ENCODE data around the gene TUBA1A.
"Not testable (repeated sequence)": the region's sequence is repeated elsewhere in the genome, so short reads cannot be mapped to it uniquely, and the experiment has no call there.

Gene TUBA1A

GRCh38 chr12:49188916-49189367 lies at the start of gene TUBA1A:
Gene TUBA1A (minus strand): TSS chr12:49189080. CDS start chr12:49188979, 101 bp downstream.
- in situ Hi-C loops (cut with MboI; ENCODE audit: low sequenced_read_pairs) = no loop called here

GRCh38 chr12:49236423-49236822 lies 47.5 kb upstream of the TUBA1A start:
- in situ Hi-C loops (cut with MboI; ENCODE audit: low sequenced_read_pairs) = loop anchor here (10.0 kb wide), 1 partner anchor 172 kb away; the partner anchor contains the start of genes KMT2D and RHEBL1

GRCh38 chr12:49233842-49234526 lies 45.1 kb upstream of the TUBA1A start:
- in situ Hi-C loops (cut with MboI; ENCODE audit: low sequenced_read_pairs) = loop anchor here (10.0 kb wide), 1 partner anchor 169 kb away; the partner anchor contains the start of genes KMT2D and RHEBL1

- in situ Hi-C loops (cut with MboI; ENCODE audit: low sequenced_read_pairs) = loop anchor here (10.0 kb wide), 1 partner anchor 168 kb away; the partner anchor contains the start of genes KMT2D and RHEBL1
Observed at GRCh38 chr12:49232940-49233841, 44.3 kb upstream of the TUBA1A start.

- in situ Hi-C loops (cut with MboI; ENCODE audit: low sequenced_read_pairs) = loop anchor here (10.0 kb wide), 1 partner anchor 167 kb away; the partner anchor contains the start of genes KMT2D and RHEBL1
Observed at GRCh38 chr12:49231878-49232655, 43.2 kb upstream of the TUBA1A start.

GRCh38 chr12:49230805-49231194 lies 41.9 kb upstream of the TUBA1A start:
- in situ Hi-C loops (cut with MboI; ENCODE audit: low sequenced_read_pairs) = loop anchor here (10.0 kb wide), 1 partner anchor 166 kb away; the partner anchor contains the start of genes KMT2D and RHEBL1

- in situ Hi-C loops (cut with MboI; ENCODE audit: low sequenced_read_pairs) = loop anchor here (10.0 kb wide), 1 partner anchor 165 kb away; the partner anchor contains the start of genes KMT2D and RHEBL1
Observed at GRCh38 chr12:49230176-49230804, 41.4 kb upstream of the TUBA1A start.

- in situ Hi-C loops (cut with MboI; ENCODE audit: low sequenced_read_pairs) = no loop called here
Observed at GRCh38 chr12:49228653-49229052, 39.8 kb upstream of the TUBA1A start.

GRCh38 chr12:49227713-49228112 lies 38.8 kb upstream of the TUBA1A start:
- in situ Hi-C loops (cut with MboI; ENCODE audit: low sequenced_read_pairs) = no loop called here

GRCh38 chr12:49225576-49226166 lies 36.8 kb upstream of the TUBA1A start:
- in situ Hi-C loops (cut with MboI; ENCODE audit: low sequenced_read_pairs) = no loop called here

GRCh38 chr12:49223590-49224369 lies 34.9 kb upstream of the TUBA1A start:
- in situ Hi-C loops (cut with MboI; ENCODE audit: low sequenced_read_pairs) = no loop called here

GRCh38 chr12:49223122-49223521 lies 34.2 kb upstream of the TUBA1A start:
- in situ Hi-C loops (cut with MboI; ENCODE audit: low sequenced_read_pairs) = no loop called here

- in situ Hi-C loops (cut with MboI; ENCODE audit: low sequenced_read_pairs) = no loop called here
Observed at GRCh38 chr12:49220972-49221371, 32.1 kb upstream of the TUBA1A start.

GRCh38 chr12:49219417-49220026 lies 30.6 kb upstream of the TUBA1A start:
- in situ Hi-C loops (cut with MboI; ENCODE audit: low sequenced_read_pairs) = no loop called here

GRCh38 chr12:49212572-49212971 lies 23.7 kb upstream of the TUBA1A start:
- in situ Hi-C loops (cut with MboI; ENCODE audit: low sequenced_read_pairs) = no loop called here

- in situ Hi-C loops (cut with MboI; ENCODE audit: low sequenced_read_pairs) = not testable (repeated sequence)
Observed at GRCh38 chr12:49210703-49211102, 21.8 kb upstream of the TUBA1A start.

- in situ Hi-C loops (cut with MboI; ENCODE audit: low sequenced_read_pairs) = no loop called here
Observed at GRCh38 chr12:49208676-49209075, 19.8 kb upstream of the TUBA1A start.

GRCh38 chr12:49208146-49208545 lies 19.3 kb upstream of the TUBA1A start:
- in situ Hi-C loops (cut with MboI; ENCODE audit: low sequenced_read_pairs) = no loop called here

Data from HL-60/S4 (cell line).